SH-SY5Y (cell line): ENCODE data around the gene NOS3.
A peak's percentile ranks its signal among the peaks of the same experiment; 100 is the strongest.

Experiments used
- GATA2 ChIP-seq: IDR thresholded peaks from 2 replicates; pipeline ENCODE4 v1.6.1; 2011; ENCODE audit warnings: mild to moderate bottlenecking, low read depth, low read length
- GATA3 ChIP-seq: IDR thresholded peaks from 2 replicates; pipeline ENCODE4 v1.6.1; 2011; ENCODE audit warnings: low read depth, mild to moderate bottlenecking, low read length, moderate library complexity

DNA sequence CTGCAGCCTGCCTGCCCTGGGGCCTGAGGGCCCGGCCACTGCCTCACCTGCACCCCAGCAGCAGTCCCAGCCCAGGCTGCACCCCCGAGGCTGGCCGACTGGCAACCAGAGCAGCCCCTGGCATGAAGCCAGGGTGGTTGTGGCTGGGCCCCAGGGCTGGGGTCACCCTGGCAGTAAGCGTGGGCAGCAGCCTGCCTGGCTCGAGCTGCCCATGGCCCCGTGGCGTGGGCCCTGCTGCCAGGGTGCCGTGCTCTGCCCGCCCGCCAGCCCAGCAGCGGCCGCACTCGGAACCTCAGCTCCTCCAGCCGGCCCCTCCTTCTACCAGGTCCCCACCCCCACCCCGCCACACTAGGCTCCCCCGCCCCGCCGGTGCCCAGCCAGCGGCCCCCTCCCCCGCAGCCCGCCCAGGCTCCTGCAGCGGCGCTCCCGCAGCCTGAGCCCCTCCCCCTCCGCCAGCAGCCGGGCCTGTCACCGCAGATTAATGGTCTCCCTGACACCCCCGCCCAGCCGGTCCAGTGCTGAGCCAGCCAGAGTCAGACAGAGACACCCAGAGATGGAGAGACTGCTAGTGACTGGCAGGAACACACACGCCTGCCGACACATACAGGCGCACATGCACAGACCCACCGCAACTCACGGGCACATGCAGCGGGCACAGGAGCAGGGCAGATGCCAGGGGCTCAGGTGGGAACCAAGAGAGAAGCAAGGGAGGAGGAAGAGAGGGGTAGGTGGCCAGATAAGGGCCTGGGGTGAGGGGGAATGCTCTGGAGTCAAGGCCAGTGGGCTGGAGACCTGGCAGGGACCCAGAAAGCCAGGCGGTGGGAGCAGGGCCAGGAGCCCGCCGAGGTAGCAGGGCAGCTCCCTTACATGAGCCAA is 35.1 kb upstream of the NOS3 start:
- peak; percentile 70 for TF ChIP-seq GATA2
- no peak for TF ChIP-seq GATA3
